Type B pancreatic cell (in vitro differentiated cells): ENCODE results near the gene ZNF789. TPM values are rescaled to one million over a fixed set of nuclear protein-coding genes. Genes with fewer than 3 reads are reported as not detected.

Source experiments
- DNase-seq: peaks from one replicate; pipeline ENCODE4 v3.0.0; 2021; ENCODE audit warnings: mixed read lengths; ENCODE audit not compliant: unreplicated experiment; ENCODE audit errors: extremely low spot score
- H3K27ac Mint-ChIP-seq: 2 replicates; pipeline ENCODE4 v1.8.0; 2021; ENCODE audit warnings: mild to moderate bottlenecking, mixed read lengths
- H3K27me3 Mint-ChIP-seq: 2 replicates; pipeline ENCODE4 v1.8.0; 2021; ENCODE audit warnings: mixed read lengths
- H3K36me3 Mint-ChIP-seq: 2 replicates; pipeline ENCODE4 v1.8.0; 2021; ENCODE audit warnings: mixed read lengths
- H3K4me1 Mint-ChIP-seq: one replicate; pipeline ENCODE4 v1.8.0; 2021; ENCODE audit warnings: mixed read lengths; ENCODE audit not compliant: unreplicated experiment
- H3K4me3 Mint-ChIP-seq: 2 replicates; pipeline ENCODE4 v1.8.0; 2021; ENCODE audit warnings: mild to moderate bottlenecking, mixed read lengths
- H3K9me3 Mint-ChIP-seq: 2 replicates; pipeline ENCODE4 v1.8.0; 2021; ENCODE audit warnings: mixed read lengths
- CTCF ChIP-seq: fragments of 200-600 bp; sonication (generic); conservative IDR thresholded peaks from 2 replicates; pipeline ENCODE4 v1.5.0; 2021; ENCODE audit warnings: antibody characterized with exemption, mild to moderate bottlenecking
- total RNA-seq: library from RNA; stranded (reverse); gene quantifications from 2 replicates; pipeline ENCODE4 v1.2.1, GENCODE V29; 2021; ENCODE audit warnings: low replicate concordance

The ZNF789 gene
- total RNA-seq, 1 donor from 2014 or later, result 19.0 TPM

GRCh38 chr7:99490878-99491277, 18.2 kb downstream of the ZNF789 start:
- no peak overlapping the region for H3K27ac Mint-ChIP-seq
- no peaks in the 10 kb centered on the region for H3K27me3 Mint-ChIP-seq
- peaks cover 34% of the 10 kb centered on the region for H3K36me3 Mint-ChIP-seq
- no peak for TF ChIP-seq CTCF
- H3K4me3 Mint-ChIP-seq, result no peak overlapping the region
- DNase-seq, result no peak
- H3K4me1 Mint-ChIP-seq, result no peaks in the 10 kb centered on the region
- H3K9me3 Mint-ChIP-seq, result peaks cover 9% of the 10 kb centered on the region

GRCh38 chr7:99493823-99494222, 21.1 kb downstream of the ZNF789 start:
- H3K36me3 Mint-ChIP-seq, result peaks cover 46% of the 10 kb centered on the region
- H3K27ac Mint-ChIP-seq, result no peak overlapping the region
- peaks cover 11% of the 10 kb centered on the region for H3K4me1 Mint-ChIP-seq
- peaks cover 9% of the 10 kb centered on the region for H3K9me3 Mint-ChIP-seq
- H3K27me3 Mint-ChIP-seq, result no peaks in the 10 kb centered on the region
- TF ChIP-seq CTCF, result no peak
- H3K4me3 Mint-ChIP-seq, result no peak overlapping the region
- DNase-seq, result no peak

GRCh38 chr7:99497766-99498545, 25.3 kb downstream of the ZNF789 start:
- no peaks in the 10 kb centered on the region for H3K27me3 Mint-ChIP-seq
- peaks cover 32% of the 10 kb centered on the region for H3K36me3 Mint-ChIP-seq
- no peak for TF ChIP-seq CTCF
- H3K27ac Mint-ChIP-seq, result peak overlapping the region; percentile 99
- peaks cover 9% of the 10 kb centered on the region for H3K9me3 Mint-ChIP-seq
- DNase-seq, result no peak
- peak overlapping the region; percentile 100 for H3K4me3 Mint-ChIP-seq
- peaks cover 16% of the 10 kb centered on the region for H3K4me1 Mint-ChIP-seq

GRCh38 chr7:99498546-99498944, 25.9 kb downstream of the ZNF789 start:
- H3K36me3 Mint-ChIP-seq, result peaks cover 26% of the 10 kb centered on the region
- no peaks in the 10 kb centered on the region for H3K27me3 Mint-ChIP-seq
- peaks cover 8% of the 10 kb centered on the region for H3K9me3 Mint-ChIP-seq
- no peak for DNase-seq
- no peak for TF ChIP-seq CTCF
- H3K4me3 Mint-ChIP-seq, result peak overlapping the region; percentile 100
- peaks cover 16% of the 10 kb centered on the region for H3K4me1 Mint-ChIP-seq
- peak overlapping the region; percentile 99 for H3K27ac Mint-ChIP-seq

- no peaks in the 10 kb centered on the region for H3K27me3 Mint-ChIP-seq
- no peak for TF ChIP-seq CTCF
- H3K27ac Mint-ChIP-seq, result peak overlapping the region; percentile 99
- no peak for DNase-seq
- peaks cover 16% of the 10 kb centered on the region for H3K4me1 Mint-ChIP-seq
- no peaks in the 10 kb centered on the region for H3K9me3 Mint-ChIP-seq
- peak overlapping the region; percentile 100 for H3K4me3 Mint-ChIP-seq
- H3K36me3 Mint-ChIP-seq, result peaks cover 18% of the 10 kb centered on the region
Observed at GRCh38 chr7:99499371-99499720, 26.7 kb downstream of the ZNF789 start.
